ENCODE measurements around the gene IGSF9B. TPM values are rescaled to one million over a fixed set of nuclear protein-coding genes. Genes with fewer than 3 reads are reported as not detected.

The IGSF9B gene
- total RNA-seq, 3 donors from 2014 or later (not counting 1 experiment from before 2014, with no cell fraction given) = 2.2 to 6.1 (median 4.3) TPM

DNA sequence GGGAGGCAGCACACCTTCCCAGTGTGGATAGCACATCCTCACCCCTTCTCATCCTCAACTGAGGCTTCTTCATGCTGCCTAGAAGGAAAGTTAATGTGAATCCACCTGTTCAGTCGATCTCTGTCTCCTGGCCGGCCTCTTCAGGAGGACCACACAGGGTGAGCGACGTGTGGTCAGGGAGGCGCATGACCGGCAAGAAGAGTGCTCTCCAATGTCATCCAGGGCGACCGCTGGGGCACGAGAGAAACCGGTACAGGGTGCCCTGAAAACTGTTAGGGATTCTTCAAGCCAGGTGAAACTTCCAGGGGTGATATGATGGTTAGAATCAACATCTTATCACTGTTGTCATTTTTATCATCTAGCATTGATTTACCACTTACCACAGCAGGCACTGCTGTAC, 43.0 kb downstream of the IGSF9B start:
- no peak overlapping the region for H3K27ac ChIP-seq (ENCODE audit: low read length)
- no peaks in the 10 kb centered on the region for H3K36me3 ChIP-seq (ENCODE audit: control insufficient read depth, insufficient read depth, low read length)
- TF ChIP-seq, protein P1, sequence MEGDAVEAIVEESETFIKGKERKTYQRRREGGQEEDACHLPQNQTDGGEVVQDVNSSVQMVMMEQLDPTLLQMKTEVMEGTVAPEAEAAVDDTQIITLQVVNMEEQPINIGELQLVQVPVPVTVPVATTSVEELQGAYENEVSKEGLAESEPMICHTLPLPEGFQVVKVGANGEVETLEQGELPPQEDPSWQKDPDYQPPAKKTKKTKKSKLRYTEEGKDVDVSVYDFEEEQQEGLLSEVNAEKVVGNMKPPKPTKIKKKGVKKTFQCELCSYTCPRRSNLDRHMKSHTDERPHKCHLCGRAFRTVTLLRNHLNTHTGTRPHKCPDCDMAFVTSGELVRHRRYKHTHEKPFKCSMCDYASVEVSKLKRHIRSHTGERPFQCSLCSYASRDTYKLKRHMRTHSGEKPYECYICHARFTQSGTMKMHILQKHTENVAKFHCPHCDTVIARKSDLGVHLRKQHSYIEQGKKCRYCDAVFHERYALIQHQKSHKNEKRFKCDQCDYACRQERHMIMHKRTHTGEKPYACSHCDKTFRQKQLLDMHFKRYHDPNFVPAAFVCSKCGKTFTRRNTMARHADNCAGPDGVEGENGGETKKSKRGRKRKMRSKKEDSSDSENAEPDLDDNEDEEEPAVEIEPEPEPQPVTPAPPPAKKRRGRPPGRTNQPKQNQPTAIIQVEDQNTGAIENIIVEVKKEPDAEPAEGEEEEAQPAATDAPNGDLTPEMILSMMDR (IDR thresholded peaks at IDR 0.05) = no peak
- no peaks in the 10 kb centered on the region for H3K36me3 Mint-ChIP-seq
- H3K4me1 ChIP-seq (ENCODE audit: control insufficient read depth, insufficient read depth, low read length) = peaks cover 4% of the 10 kb centered on the region
- ATAC-seq = no peak
- H3K9me3 ChIP-seq (ENCODE audit: control insufficient read depth, insufficient read depth, low read length) = no peaks in the 10 kb centered on the region
- intact Hi-C loops (cut with micrococcal nuclease) = no loop called here
- no peak overlapping the region for H3K4me3 Mint-ChIP-seq
- no peak for DNase-seq
- no peaks in the 10 kb centered on the region for H3K4me1 Mint-ChIP-seq
- no peaks in the 10 kb centered on the region for H3K9me3 Mint-ChIP-seq
- H3K4me3 ChIP-seq (ENCODE audit: low read length) = no peak overlapping the region
- 92% methylated on average over 10 of the region's 10 CpGs for WGBS (ENCODE audit: insufficient coverage)
- no peak overlapping the region for H3K27ac Mint-ChIP-seq
- H3K27me3 ChIP-seq (ENCODE audit: control insufficient read depth, insufficient read depth, low read length) = peaks cover 4% of the 10 kb centered on the region
- H3K27me3 Mint-ChIP-seq (ENCODE audit: low read depth in 2 of 2) = peaks cover 7 to 16% of the 10 kb centered on the region in 2 donors

DNA sequence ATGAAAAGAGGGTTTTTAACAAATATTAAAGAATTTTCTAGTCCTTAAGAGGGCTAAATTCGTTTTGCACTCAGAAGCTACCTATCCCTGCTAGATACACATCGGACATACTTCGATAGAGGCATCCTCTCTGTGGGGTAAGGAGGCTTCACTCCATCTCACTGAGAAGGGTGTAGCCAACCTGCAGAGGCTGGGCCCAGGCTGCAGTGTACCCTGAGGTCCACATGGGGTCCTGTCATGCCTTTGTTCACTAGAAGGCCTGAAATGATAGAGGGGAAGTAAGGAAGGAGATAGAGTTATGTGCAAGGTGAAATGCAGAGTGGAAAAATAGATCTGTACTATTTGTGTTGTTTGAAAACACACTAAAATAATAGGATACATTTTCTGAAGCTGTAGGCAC, 45.6 kb downstream of the IGSF9B start:
- Histone ChIP-seq H3K27ac (ENCODE audit: low read length) (no peak overlapping the region), H3K4me3 (ENCODE audit: low read length) (no peak overlapping the region), H3K36me3 (ENCODE audit: control insufficient read depth, insufficient read depth, low read length) (no peaks in the 10 kb centered on the region), H3K27me3 (ENCODE audit: control insufficient read depth, insufficient read depth, low read length) (no peaks in the 10 kb centered on the region), H3K9me3 (ENCODE audit: control insufficient read depth, insufficient read depth, low read length) (no peaks in the 10 kb centered on the region), H3K4me1 (ENCODE audit: control insufficient read depth, insufficient read depth, low read length) (no peaks in the 10 kb centered on the region)
- TF ChIP-seq, protein P1 (IDR thresholded peaks at IDR 0.05) = no peak
- ATAC-seq = peak in 1 of 3 donors; percentile 11
- H3K27me3 Mint-ChIP-seq (ENCODE audit: low read depth in 2 of 2) = peaks cover 2 to 5% of the 10 kb centered on the region in 2 donors
- no peaks in the 10 kb centered on the region for H3K36me3 Mint-ChIP-seq
- DNase-seq = no peak
- no peak overlapping the region for H3K4me3 Mint-ChIP-seq
- no peaks in the 10 kb centered on the region for H3K4me1 Mint-ChIP-seq
- intact Hi-C loops (cut with micrococcal nuclease) = no loop called here
- 100% methylated on average over 2 of the region's 3 CpGs for WGBS (ENCODE audit: insufficient coverage)
- H3K9me3 Mint-ChIP-seq = no peaks in the 10 kb centered on the region
- H3K27ac Mint-ChIP-seq = no peak overlapping the region

DNA sequence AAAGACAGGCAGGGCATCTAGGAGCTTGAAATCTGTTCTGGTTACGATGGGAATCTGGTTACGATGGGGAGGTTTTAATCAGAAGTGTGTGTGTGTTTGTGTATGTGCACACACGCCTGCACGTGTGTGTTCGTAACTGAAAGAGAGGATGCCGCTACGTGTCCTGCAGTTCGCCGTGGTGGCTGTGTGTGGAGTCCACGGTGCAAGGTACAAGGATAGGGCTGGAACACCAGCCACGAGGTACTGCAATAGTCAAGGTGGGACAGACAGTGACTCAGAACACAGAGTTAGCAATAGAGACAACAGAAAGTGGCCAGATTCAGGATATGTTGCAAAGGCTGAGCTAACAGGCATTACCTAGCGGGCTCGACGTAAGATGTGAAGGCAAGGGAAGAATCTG, 46.7 kb downstream of the IGSF9B start:
- Mint-ChIP-seq H3K9me3 (no peaks in the 10 kb centered on the region), H3K4me3 (no peak overlapping the region), H3K27ac (no peak overlapping the region), H3K4me1 (no peaks in the 10 kb centered on the region), H3K36me3 (no peaks in the 10 kb centered on the region), H3K27me3 (ENCODE audit: low read depth in 2 of 2) (no peaks in the 10 kb centered on the region)
- Histone ChIP-seq H3K27me3 (ENCODE audit: control insufficient read depth, insufficient read depth, low read length) (no peaks in the 10 kb centered on the region), H3K4me1 (ENCODE audit: control insufficient read depth, insufficient read depth, low read length) (no peaks in the 10 kb centered on the region), H3K4me3 (ENCODE audit: low read length) (no peak overlapping the region), H3K9me3 (ENCODE audit: control insufficient read depth, insufficient read depth, low read length) (no peaks in the 10 kb centered on the region), H3K27ac (ENCODE audit: low read length) (no peak overlapping the region), H3K36me3 (ENCODE audit: control insufficient read depth, insufficient read depth, low read length) (no peaks in the 10 kb centered on the region)
- TF ChIP-seq, protein P1 (IDR thresholded peaks at IDR 0.05) = no peak
- no peak for DNase-seq
- intact Hi-C loops (cut with micrococcal nuclease) = no loop called here
- ATAC-seq = no peak
- WGBS (ENCODE audit: insufficient coverage) = 92% methylated on average over 14 of the region's 14 CpGs

DNA sequence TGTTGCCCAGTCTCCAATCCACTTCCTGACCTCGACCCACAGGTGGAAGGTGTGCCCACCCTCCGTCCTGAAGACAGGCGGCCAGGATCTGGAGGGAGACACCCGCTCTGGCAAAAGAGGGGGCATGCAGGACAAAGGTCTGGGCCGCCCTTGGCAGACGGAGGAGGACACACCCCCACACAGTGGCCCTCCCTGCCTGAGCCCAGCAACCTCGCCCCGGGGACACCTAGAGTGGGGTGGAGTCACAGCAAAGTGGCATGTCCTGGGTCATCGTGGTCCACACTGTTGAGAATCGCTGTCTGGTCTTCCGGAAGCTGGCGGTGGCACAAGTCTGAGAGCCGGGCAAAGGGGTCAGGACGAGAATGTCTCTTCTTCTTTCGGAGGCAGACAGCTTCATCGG, 47.9 kb downstream of the IGSF9B start:
- DNase-seq (no peak), ATAC-seq (no peak)
- Mint-ChIP-seq H3K36me3 (no peaks in the 10 kb centered on the region), H3K4me1 (no peaks in the 10 kb centered on the region), H3K27ac (no peak overlapping the region), H3K4me3 (no peak overlapping the region), H3K27me3 (ENCODE audit: low read depth in 2 of 2) (no peaks in the 10 kb centered on the region), H3K9me3 (no peaks in the 10 kb centered on the region)
- intact Hi-C loops (cut with micrococcal nuclease) = no loop called here
- Histone ChIP-seq H3K4me3 (ENCODE audit: low read length) (no peak overlapping the region), H3K4me1 (ENCODE audit: control insufficient read depth, insufficient read depth, low read length) (no peaks in the 10 kb centered on the region), H3K36me3 (ENCODE audit: control insufficient read depth, insufficient read depth, low read length) (no peaks in the 10 kb centered on the region), H3K27ac (ENCODE audit: low read length) (no peak overlapping the region), H3K27me3 (ENCODE audit: control insufficient read depth, insufficient read depth, low read length) (no peaks in the 10 kb centered on the region), H3K9me3 (ENCODE audit: control insufficient read depth, insufficient read depth, low read length) (no peaks in the 10 kb centered on the region)
- TF ChIP-seq, protein P1 (IDR thresholded peaks at IDR 0.05) = no peak
- 92% methylated on average over 16 of the region's 16 CpGs for WGBS (ENCODE audit: insufficient coverage)
